Calu3 (cell line): ENCODE results near the gene ZSCAN20. TPM values are rescaled to one million over a fixed set of nuclear protein-coding genes. Genes with fewer than 3 reads are reported as not detected.

Experiments
- BruUV-seq: library from RNA; stranded (reverse); fragments of 400-500 nt; replicated peaks from 2 replicates; lab custom pipeline; 2021; lab: Mats Ljungman, UMichigan
- CTCF ChIA-PET: fragments of 300-600 bp; sonication (Branson Sonifier 250); formaldehyde crosslinking; loops from one replicate; lab custom pipeline; 2022; ENCODE audit warnings: antibody characterized with exemption; lab: Charles Lee
- DNase-seq: peaks from one replicate; pipeline ENCODE4 v3.0.0; 2022
- H3K27ac Mint-ChIP-seq: one replicate; pipeline ENCODE4 v1.8.0; 2022; ENCODE audit warnings: mixed read lengths; ENCODE audit not compliant: unreplicated experiment
- H3K27me3 Mint-ChIP-seq: one replicate; pipeline ENCODE4 v1.8.0; 2022; ENCODE audit warnings: mixed read lengths; ENCODE audit not compliant: unreplicated experiment
- H3K36me3 Mint-ChIP-seq: one replicate; pipeline ENCODE4 v1.8.0; 2022; ENCODE audit warnings: mild to moderate bottlenecking, moderate library complexity, mixed read lengths; ENCODE audit not compliant: insufficient read depth, unreplicated experiment
- H3K4me1 Mint-ChIP-seq: one replicate; pipeline ENCODE4 v1.8.0; 2022; ENCODE audit warnings: mild to moderate bottlenecking, low read depth, mixed read lengths; ENCODE audit not compliant: unreplicated experiment
- H3K4me3 Mint-ChIP-seq: one replicate; pipeline ENCODE4 v1.8.0; 2022; ENCODE audit warnings: mild to moderate bottlenecking, low read depth, moderate library complexity, mixed read lengths; ENCODE audit not compliant: unreplicated experiment
- H3K9me3 Mint-ChIP-seq: one replicate; pipeline ENCODE4 v1.8.0; 2022; ENCODE audit warnings: low read depth, mixed read lengths; ENCODE audit not compliant: unreplicated experiment
- CTCF ChIP-seq: fragments of 200-600 bp; IDR thresholded peaks from one replicate; pipeline ENCODE4 v1.8.0; 2022; ENCODE audit warnings: antibody characterized with exemption; ENCODE audit not compliant: unreplicated experiment
- intact Hi-C: fragments of 100-400 bp; cut with micrococcal nuclease; formaldehyde crosslinking; loops from one replicate; pipeline ENCODE4 v1.10.0; 2022; ENCODE audit not compliant: unreplicated experiment
- total RNA-seq: library from RNA; stranded (reverse); gene quantifications from 2 replicates; pipeline ENCODE4 v1.2.3, GENCODE V29; 2022

The ZSCAN20 gene
- total RNA-seq, 1 experiment from 2014 or later = 8.2 TPM

GRCh38 chr1:33459691-33460090, 12.8 kb upstream of the ZSCAN20 start:
- Mint-ChIP-seq H3K4me3 (no peak overlapping the region), H3K36me3 (no peaks in the 10 kb centered on the region), H3K27me3 (peaks cover 29% of the 10 kb centered on the region), H3K9me3 (no peaks in the 10 kb centered on the region), H3K4me1 (peaks cover 17% of the 10 kb centered on the region), H3K27ac (no peak overlapping the region)
- CTCF ChIA-PET = interaction anchor here (0.6 to 1.1 kb wide), 2 partner anchors 11 to 173 kb away, joined by 3 read pairs; no protein-coding TSS in a partner anchor
- DNase-seq = no peak
- no TSS peak for BruUV-seq
- intact Hi-C loops = loop anchor here (5.0 kb wide), 1 partner anchor 347 kb away; no protein-coding TSS in a partner anchor
- no peak for TF ChIP-seq CTCF

- Mint-ChIP-seq H3K9me3 (no peaks in the 10 kb centered on the region), H3K4me1 (peaks cover 17% of the 10 kb centered on the region), H3K27me3 (peaks cover 34% of the 10 kb centered on the region), H3K36me3 (no peaks in the 10 kb centered on the region), H3K27ac (no peak overlapping the region), H3K4me3 (no peak overlapping the region)
- TF ChIP-seq CTCF = no peak
- CTCF ChIA-PET = interaction anchor here (0.6 to 1.1 kb wide), 2 partner anchors 11 to 173 kb away, joined by 3 read pairs; no protein-coding TSS in a partner anchor
- DNase-seq = no peak
- BruUV-seq = no TSS peak
- intact Hi-C loops = no loop called here
Measured at GRCh38 chr1:33460144-33460543, 12.3 kb upstream of the ZSCAN20 start.

DNA sequence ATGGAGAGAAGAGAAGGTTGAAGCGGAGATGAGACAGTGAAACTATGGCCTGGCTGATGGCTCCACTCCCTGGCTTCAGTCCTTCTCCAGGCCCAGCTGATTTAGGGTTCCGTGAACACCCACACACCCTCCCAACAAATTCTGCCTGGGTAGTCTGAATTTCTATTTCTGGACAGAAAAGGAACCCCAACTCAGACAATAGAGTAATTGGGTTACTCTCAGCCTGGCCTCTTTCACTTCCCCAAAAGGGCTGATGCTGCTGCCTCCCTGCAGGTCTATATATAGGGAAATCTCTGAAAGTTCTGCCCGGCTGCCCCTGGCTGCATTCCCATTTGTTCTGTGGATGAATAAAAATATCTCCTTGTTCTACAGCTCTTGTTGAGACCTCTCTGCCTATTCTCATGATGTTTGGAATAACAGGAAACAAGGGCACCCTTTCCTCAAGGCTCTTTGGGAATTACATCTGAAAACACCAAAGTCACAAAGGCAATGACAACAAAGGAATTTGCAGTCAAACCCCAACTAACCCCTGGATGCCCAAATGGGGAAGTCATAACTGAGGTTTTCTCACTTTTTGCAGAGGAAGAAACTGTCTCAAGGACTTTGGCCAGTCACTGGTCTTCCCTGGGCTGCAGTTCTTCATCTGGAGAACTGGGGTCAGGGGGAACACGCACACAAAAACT, 11.4 kb upstream of the ZSCAN20 start:
- no peak for DNase-seq
- Mint-ChIP-seq H3K9me3 (no peaks in the 10 kb centered on the region), H3K27ac (no peak overlapping the region), H3K4me1 (peaks cover 9% of the 10 kb centered on the region), H3K27me3 (peaks cover 43% of the 10 kb centered on the region), H3K36me3 (no peaks in the 10 kb centered on the region), H3K4me3 (no peak overlapping the region)
- no TSS peak for BruUV-seq
- CTCF ChIA-PET = no interaction called here
- intact Hi-C loops = no loop called here
- TF ChIP-seq CTCF = no peak

DNA sequence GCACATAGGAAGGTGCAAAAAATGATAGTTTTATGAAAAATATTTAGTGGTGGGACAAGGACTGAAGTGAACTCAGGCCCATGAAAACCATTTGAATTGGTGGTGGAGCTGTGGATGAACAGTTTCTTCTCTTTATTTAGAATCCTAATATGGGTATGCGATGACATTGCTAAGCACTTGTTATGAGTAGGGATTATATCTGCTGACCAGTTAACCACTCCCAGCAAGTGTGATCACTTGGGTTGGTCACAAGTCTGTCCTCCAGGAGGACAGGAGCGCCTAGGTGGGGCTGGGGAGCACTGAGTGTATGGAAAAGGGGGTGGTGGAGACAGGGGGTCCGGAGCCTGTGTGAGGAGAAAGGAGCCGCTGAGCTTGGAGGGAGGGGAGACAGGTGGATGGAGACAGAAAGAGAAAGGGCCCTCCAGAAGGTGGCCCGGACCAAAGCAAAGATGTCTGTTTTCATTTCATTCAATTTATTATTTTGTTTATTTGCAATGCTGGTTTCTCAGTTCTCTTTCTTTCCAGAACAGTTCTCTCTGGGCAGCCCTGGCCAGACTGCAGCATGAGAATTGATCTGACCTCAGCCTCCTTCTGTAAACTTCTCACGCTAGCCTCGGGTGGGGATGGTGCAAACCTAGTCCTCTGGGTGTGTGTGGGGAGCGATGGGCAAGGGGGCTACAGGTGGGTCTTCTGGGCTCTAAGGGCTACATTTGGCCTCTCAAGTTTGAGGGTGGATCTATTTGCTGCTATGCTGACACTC, 9.9 kb upstream of the ZSCAN20 start:
- no peak for DNase-seq
- Mint-ChIP-seq H3K27me3 (peaks cover 53% of the 10 kb centered on the region), H3K27ac (no peak overlapping the region), H3K9me3 (no peaks in the 10 kb centered on the region), H3K4me3 (no peak overlapping the region), H3K4me1 (peaks cover 9% of the 10 kb centered on the region), H3K36me3 (no peaks in the 10 kb centered on the region)
- intact Hi-C loops = no loop called here
- CTCF ChIA-PET = interaction anchor here (0.7 kb wide), 1 partner anchor 336 kb away, joined by 3 read pairs; no protein-coding TSS in a partner anchor
- no TSS peak for BruUV-seq
- TF ChIP-seq CTCF = no peak
